H9 (cell line): ENCODE measurements around the gene P4HB. TPM values are rescaled to one million over a fixed set of nuclear protein-coding genes. Genes with fewer than 3 reads are reported as not detected.

Experiments used
- DNase-seq: peaks from one replicate; pipeline ENCODE4 v3.0.0-alpha.2; 2017
- H2AFZ ChIP-seq: one replicate; pipeline ENCODE4 v1.6.1; 2013; ENCODE audit warnings: mild to moderate bottlenecking, low read length, control low read depth, moderate library complexity
- H2AK5ac ChIP-seq: 2 replicates; pipeline ENCODE4 v1.6.1; 2013; ENCODE audit warnings: low read length, control low read depth, mixed read lengths; ENCODE audit not compliant: insufficient read length
- H2BK120ac ChIP-seq: one replicate; pipeline ENCODE4 v1.6.1; 2013; ENCODE audit warnings: low read depth, mild to moderate bottlenecking, low read length, control low read depth, inconsistent platforms; ENCODE audit not compliant: poor library complexity, severe bottlenecking
- H2BK12ac ChIP-seq: 2 replicates; pipeline ENCODE4 v1.6.1; 2013; ENCODE audit warnings: low read length, control low read depth, mixed read lengths, low read depth; ENCODE audit not compliant: insufficient read length
- H2BK15ac ChIP-seq: 2 replicates; pipeline ENCODE4 v1.6.1; 2013; ENCODE audit warnings: low read depth, low read length, control low read depth
- H2BK20ac ChIP-seq: one replicate; pipeline ENCODE4 v1.6.1; 2013; ENCODE audit warnings: low read depth, mild to moderate bottlenecking, low read length, control low read depth, inconsistent platforms; ENCODE audit not compliant: poor library complexity, severe bottlenecking
- H2BK5ac ChIP-seq: 2 replicates; pipeline ENCODE4 v1.6.1; 2013; ENCODE audit warnings: low read length, control low read depth, mixed read lengths; ENCODE audit not compliant: insufficient read length
- H3K14ac ChIP-seq: 2 replicates; pipeline ENCODE4 v1.6.1; 2013; ENCODE audit warnings: low read length, control low read depth; ENCODE audit not compliant: insufficient read depth
- H3K18ac ChIP-seq: 2 replicates; pipeline ENCODE4 v1.6.1; 2013; ENCODE audit warnings: low read depth, mild to moderate bottlenecking, mixed read lengths, low read length, control low read depth; ENCODE audit not compliant: insufficient read length
- H3K23ac ChIP-seq: 2 replicates; pipeline ENCODE4 v1.6.1; 2013; ENCODE audit warnings: low read length, control low read depth, mixed read lengths, low read depth; ENCODE audit not compliant: insufficient read length
- H3K23me2 ChIP-seq: 2 replicates; pipeline ENCODE4 v1.6.1; 2013; ENCODE audit warnings: low read depth, mild to moderate bottlenecking, mixed read lengths, low read length, control low read depth; ENCODE audit not compliant: insufficient read length, poor library complexity, severe bottlenecking
- H3K27ac ChIP-seq: 2 replicates; pipeline ENCODE4 v1.5.1; 2013; ENCODE audit warnings: low read length, control low read depth, mixed read lengths, low read depth; ENCODE audit not compliant: insufficient read length
- H3K27me3 ChIP-seq: 2 replicates; pipeline ENCODE4 v1.6.1; 2013; ENCODE audit warnings: low read length, control low read depth, inconsistent platforms; ENCODE audit not compliant: insufficient read depth
- H3K4ac ChIP-seq: 2 replicates; pipeline ENCODE4 v1.6.1; 2013; ENCODE audit warnings: low read depth, mild to moderate bottlenecking, control low read depth, inconsistent platforms, low read length, moderate library complexity
- H3K4me1 ChIP-seq: 2 replicates; pipeline ENCODE4 v1.6.1; 2013; ENCODE audit warnings: low read length, control low read depth, inconsistent platforms; ENCODE audit not compliant: insufficient read depth
- H3K4me2 ChIP-seq: 2 replicates; pipeline ENCODE4 v1.6.1; 2013; ENCODE audit warnings: low read length, control low read depth, mixed read lengths; ENCODE audit not compliant: insufficient read length, insufficient read depth
- H3K56ac ChIP-seq: 2 replicates; pipeline ENCODE4 v1.6.1; 2013; ENCODE audit warnings: low read depth, mild to moderate bottlenecking, mixed read lengths, low read length, control low read depth; ENCODE audit not compliant: insufficient read length
- H3K79me1 ChIP-seq: 2 replicates; pipeline ENCODE4 v1.6.1; 2013; ENCODE audit warnings: low read depth, mild to moderate bottlenecking, moderate library complexity, low read length, control low read depth, inconsistent platforms; ENCODE audit not compliant: insufficient read depth, poor library complexity, severe bottlenecking
- H3K79me2 ChIP-seq: 2 replicates; pipeline ENCODE4 v1.6.1; 2013; ENCODE audit warnings: low read length, control low read depth, inconsistent platforms; ENCODE audit not compliant: insufficient read depth
- H3K9ac ChIP-seq: 2 replicates; pipeline ENCODE4 v1.6.1; 2013; ENCODE audit warnings: low read length, control low read depth, mixed read lengths; ENCODE audit not compliant: insufficient read length; ENCODE audit errors: extremely low read depth
- H3K9me3 ChIP-seq: one replicate; pipeline ENCODE4 v1.6.1; 2013; ENCODE audit warnings: low read depth, low read length, inconsistent platforms; ENCODE audit not compliant: control insufficient read depth
- H3T11ph ChIP-seq: one replicate; pipeline ENCODE4 v1.6.1; 2013; ENCODE audit warnings: mild to moderate bottlenecking, low read length, control low read depth, inconsistent platforms
- H4K20me1 ChIP-seq: one replicate; pipeline ENCODE4 v1.6.1; 2013; ENCODE audit not compliant: control insufficient read depth, insufficient read length, insufficient read depth
- H4K5ac ChIP-seq: 2 replicates; pipeline ENCODE4 v1.6.1; 2013; ENCODE audit warnings: low read depth, mild to moderate bottlenecking, mixed read lengths, low read length, control low read depth; ENCODE audit not compliant: insufficient read length
- H4K8ac ChIP-seq: replicated peaks from 2 replicates; pipeline ENCODE4 v1.6.1; 2013; ENCODE audit warnings: low read length, control low read depth, mixed read lengths, low read depth; ENCODE audit not compliant: insufficient read length
- H4K91ac ChIP-seq: 2 replicates; pipeline ENCODE4 v1.6.1; 2013; ENCODE audit warnings: low read depth, mild to moderate bottlenecking, moderate library complexity, mixed read lengths, low read length, control low read depth; ENCODE audit not compliant: insufficient read length
- H3K27ac Mint-ChIP-seq, 3 experiments: 2 replicates in 2 of 3; 3 replicates in 1 of 3; pipeline ENCODE4 v1.8.0; 2020 to 2021; ENCODE audit warnings: mixed read lengths in 3 of 3, mild to moderate bottlenecking in 1 of 3, moderate library complexity in 1 of 3
- H3K27me3 Mint-ChIP-seq: 2 replicates; pipeline ENCODE4 v1.8.0; 2021; ENCODE audit warnings: low read depth, mild to moderate bottlenecking, moderate library complexity, mixed read lengths
- H3K36me3 Mint-ChIP-seq, 3 experiments: 2 replicates in 2 of 3; 3 replicates in 1 of 3; pipeline ENCODE4 v1.8.0; 2020 to 2021; ENCODE audit warnings: low read depth in 3 of 3, mixed read lengths in 3 of 3; ENCODE audit not compliant: insufficient read depth in 1 of 3
- H3K4me1 Mint-ChIP-seq, 2 experiments: 2 replicates each; pipeline ENCODE4 v1.8.0; 2020; ENCODE audit warnings: mixed read lengths in 2 of 2
- H3K4me3 Mint-ChIP-seq, 2 experiments: 2 replicates in 1 of 2; 3 replicates in 1 of 2; pipeline ENCODE4 v1.8.0; 2020 to 2021; ENCODE audit warnings: mild to moderate bottlenecking in 2 of 2, mixed read lengths in 2 of 2, moderate library complexity in 1 of 2
- H3K9me3 Mint-ChIP-seq, 2 experiments: 2 replicates in 1 of 2; 3 replicates in 1 of 2; pipeline ENCODE4 v1.8.0; 2020; ENCODE audit warnings: mild to moderate bottlenecking in 2 of 2, mixed read lengths in 2 of 2, moderate library complexity in 1 of 2
- WGBS: extraction: QIAGEN DNeasy Blood & Tissue Kit; methylation state at CpG from one replicate; pipeline ENCODE4 v1.1.7; 2013; ENCODE audit warnings: missing lambda C conversion rate, low lambda C conversion rate, mixed read lengths; ENCODE audit not compliant: insufficient read length; ENCODE audit errors: extremely low coverage; 5-methylcytosine and 5-hydroxymethylcytosine counted together
- total RNA-seq: library from RNA; stranded (reverse); gene quantifications from 2 replicates; pipeline ENCODE4 v1.2.1, GENCODE V29; 2021
- TF ChIP-seq, protein P1 (sequence below): fragments of 200-600 bp; sonication (generic); conservative IDR thresholded peaks from 3 replicates; pipeline ENCODE4 v1.8.0; 2021; ENCODE audit warnings: antibody characterized with exemption, mild to moderate bottlenecking

P4HB gene
- total RNA-seq, 1 experiment from 2014 or later = 366 TPM

DNA sequence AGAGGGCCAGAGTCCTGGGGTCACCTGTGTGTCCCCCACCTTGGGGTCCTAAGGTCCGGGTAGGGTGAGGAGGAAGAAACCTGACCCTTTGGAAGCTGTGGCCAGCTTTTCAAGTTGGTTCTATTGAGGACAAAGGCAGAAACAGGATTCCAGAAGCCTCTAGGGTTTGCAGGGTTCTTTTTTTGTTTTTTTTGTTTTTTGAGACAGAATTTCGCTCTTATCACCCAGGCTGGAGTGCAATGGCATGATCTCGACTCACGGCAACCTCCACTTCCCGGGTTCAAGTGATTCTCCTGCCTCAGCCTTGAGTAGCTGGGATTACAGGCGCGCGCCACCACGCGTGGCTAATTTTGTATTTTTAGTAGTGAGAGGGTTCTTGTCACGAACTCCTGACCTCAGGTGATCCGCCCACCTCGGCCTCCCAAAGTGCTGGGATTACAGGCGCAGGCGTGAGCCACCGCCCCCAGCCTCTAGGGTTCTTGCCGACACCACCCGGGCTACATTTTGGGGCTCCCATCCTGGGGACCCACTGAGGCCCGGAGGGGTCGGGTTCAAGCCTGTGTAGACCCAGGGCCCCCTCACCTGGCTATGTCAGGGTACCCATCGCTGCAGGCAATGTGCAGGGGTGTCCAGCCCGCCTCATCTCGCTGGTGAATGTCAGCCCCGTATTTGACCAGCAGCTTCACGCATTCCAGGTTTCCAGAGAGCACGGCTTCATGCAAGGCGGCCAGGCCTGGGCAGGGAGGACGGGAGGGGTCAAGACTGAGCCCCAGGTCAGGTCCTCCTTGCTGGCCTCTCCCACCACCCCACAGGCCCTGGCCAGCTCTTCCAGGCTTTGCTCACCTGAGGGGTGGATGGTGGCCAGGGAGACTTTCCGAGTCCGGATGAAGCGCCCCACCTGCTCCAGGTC, 26.2 kb downstream of the P4HB start:
- Histone ChIP-seq H3K18ac (peak overlapping the region; percentile 96), H3K56ac (no peak overlapping the region), H3K4me1 (no peaks in the 10 kb centered on the region; the same call in 1 of the 2 replicates), H3K79me2 (peaks cover 5% of the 10 kb centered on the region; the same call in 1 of the 2 replicates), H4K20me1 (no peaks in the 10 kb centered on the region), H2AFZ (no peak overlapping the region), H2BK12ac (no peak overlapping the region), H3K9me3 (no peaks in the 10 kb centered on the region), H3K4ac (peak overlapping the region; percentile 2; the same call in 1 of the 2 replicates), H2BK5ac (no peak overlapping the region), H4K8ac (peak overlapping the region; percentile 56), H2BK15ac (no peak overlapping the region), H4K91ac (no peak overlapping the region), H3K14ac (peak overlapping the region; percentile 95), H2AK5ac (no peak overlapping the region), H3T11ph (no peak overlapping the region), H2BK20ac (no peak overlapping the region), H3K23me2 (peaks cover 17% of the 10 kb centered on the region), H3K79me1 (peaks cover 7% of the 10 kb centered on the region), H3K4me2 (peak overlapping the region; percentile 75), H3K23ac (no peak overlapping the region), H2BK120ac (no peak overlapping the region), H3K9ac (peak overlapping the region; percentile 98), H3K27ac (no peak overlapping the region), H4K5ac (no peak overlapping the region), H3K27me3 (no peaks in the 10 kb centered on the region)
- Mint-ChIP-seq H3K27me3 (no peaks in the 10 kb centered on the region; the same call in 1 of the 2 replicates), H3K27ac (peak overlapping the region; percentile 83 to 96 (median 84); a peak in 4 of 7 replicates), H3K9me3 (no peaks in the 10 kb centered on the region), H3K36me3 (peaks cover 0 to 6% (median 0%) of the 10 kb centered on the region in 3 experiments; a peak in 4 of 7 replicates), H3K4me3 (peak overlapping the region; percentile 87 to 94), H3K4me1 (peaks cover 11 to 14% of the 10 kb centered on the region in 2 experiments)
- TF ChIP-seq, protein P1, sequence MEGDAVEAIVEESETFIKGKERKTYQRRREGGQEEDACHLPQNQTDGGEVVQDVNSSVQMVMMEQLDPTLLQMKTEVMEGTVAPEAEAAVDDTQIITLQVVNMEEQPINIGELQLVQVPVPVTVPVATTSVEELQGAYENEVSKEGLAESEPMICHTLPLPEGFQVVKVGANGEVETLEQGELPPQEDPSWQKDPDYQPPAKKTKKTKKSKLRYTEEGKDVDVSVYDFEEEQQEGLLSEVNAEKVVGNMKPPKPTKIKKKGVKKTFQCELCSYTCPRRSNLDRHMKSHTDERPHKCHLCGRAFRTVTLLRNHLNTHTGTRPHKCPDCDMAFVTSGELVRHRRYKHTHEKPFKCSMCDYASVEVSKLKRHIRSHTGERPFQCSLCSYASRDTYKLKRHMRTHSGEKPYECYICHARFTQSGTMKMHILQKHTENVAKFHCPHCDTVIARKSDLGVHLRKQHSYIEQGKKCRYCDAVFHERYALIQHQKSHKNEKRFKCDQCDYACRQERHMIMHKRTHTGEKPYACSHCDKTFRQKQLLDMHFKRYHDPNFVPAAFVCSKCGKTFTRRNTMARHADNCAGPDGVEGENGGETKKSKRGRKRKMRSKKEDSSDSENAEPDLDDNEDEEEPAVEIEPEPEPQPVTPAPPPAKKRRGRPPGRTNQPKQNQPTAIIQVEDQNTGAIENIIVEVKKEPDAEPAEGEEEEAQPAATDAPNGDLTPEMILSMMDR = no peak
- DNase-seq = no peak
- WGBS = no CpG with 5 or more reads among the region's 31 CpGs
